GM12878 (cell line): ENCODE data around the gene KRT28. TPM values are rescaled to one million over a fixed set of nuclear protein-coding genes. Genes with fewer than 3 reads are reported as not detected.

Experiments used
- ATAC-seq: fragments of 200-7000 bp; cut with Tn5 transposase; 3 replicates; pipeline ENCODE4 v1.9.1; 2020; ENCODE audit warnings: mild to moderate bottlenecking, moderate library complexity
- BruUV-seq: library from RNA; stranded (reverse); fragments of 400-500 nt; replicated peaks from 2 replicates; lab custom pipeline; 2021; lab: Mats Ljungman, UMichigan
- CTCF ChIA-PET: fragments of 300-600 bp; sonication (Branson Sonifier 250); formaldehyde crosslinking; extraction: SDS; loops from one replicate; lab custom pipeline; 2021; ENCODE audit warnings: inconsistent platforms; lab: Yijun Ruan, JAX
- POLR2A ChIA-PET: fragments of 350-600 bp; formaldehyde crosslinking; extraction: SDS; loops from one replicate; lab custom pipeline; 2021; ENCODE audit warnings: inconsistent platforms; lab: Charles Lee
- RAD21 ChIA-PET: fragments of 300-600 bp; sonication (Branson Sonifier 250); formaldehyde crosslinking; loops from one replicate; lab custom pipeline; 2023; ENCODE audit warnings: antibody characterized with exemption; ENCODE audit not compliant: unreplicated experiment; lab: Charles Lee
- SMC1A ChIA-PET: fragments of 300-600 bp; sonication (Branson Sonifier 250); formaldehyde crosslinking; loops from one replicate; lab custom pipeline; 2023; ENCODE audit not compliant: unreplicated experiment, uncharacterized antibody; lab: Charles Lee
- DNase-seq: peaks from one replicate; pipeline ENCODE4 v3.0.0-alpha.2; 2011; ENCODE audit warnings: low read depth, low spot score
- FAIRE-seq: peaks from 3 replicates; lab custom pipeline; 2011; peaks lifted over from hg19 to GRCh38; lab: Jason Lieb, UNC
- H2AFZ ChIP-seq: 2 replicates; pipeline ENCODE4 v1.6.0; 2011; ENCODE audit warnings: low read depth, low read length, control low read depth; ENCODE audit not compliant: control insufficient read depth
- H3K27ac ChIP-seq: 2 replicates; pipeline ENCODE4 v1.5.1; 2011; ENCODE audit warnings: control low read depth; ENCODE audit not compliant: control insufficient read depth, insufficient read depth
- H3K27me3 ChIP-seq, 2 experiments: replicated peaks in 1 of 2; 2 replicates each; pipeline versions ENCODE4 v1.6.0 to v1.6.1; 2011; ENCODE audit warnings: low read length in 1 of 2; ENCODE audit not compliant: control insufficient read depth in 2 of 2, insufficient read depth in 2 of 2
- H3K36me3 ChIP-seq, 2 experiments: 2 replicates each; pipeline ENCODE4 v1.5.1; 2011; ENCODE audit warnings: low read length in 1 of 2; ENCODE audit not compliant: control insufficient read depth in 2 of 2, insufficient read depth in 2 of 2
- H3K4me1 ChIP-seq: 2 replicates; pipeline ENCODE4 v1.6.1; 2011; ENCODE audit warnings: mild to moderate bottlenecking, low read length, moderate library complexity, mixed read lengths; ENCODE audit not compliant: control insufficient read depth, insufficient read depth
- H3K4me2 ChIP-seq: 2 replicates; pipeline ENCODE4 v1.6.0; 2011; ENCODE audit warnings: control low read depth; ENCODE audit not compliant: control insufficient read depth, insufficient read depth
- H3K4me3 ChIP-seq: fragments of 200-600 bp; sonication (generic); 2 replicates; pipeline ENCODE4 v1.5.1; 2016
- H3K79me2 ChIP-seq: 2 replicates; pipeline ENCODE4 v1.6.0; 2011; ENCODE audit warnings: low read length; ENCODE audit not compliant: control insufficient read depth, insufficient read depth
- H3K9ac ChIP-seq: 2 replicates; pipeline ENCODE4 v1.8.0; 2011; ENCODE audit warnings: low read length, control low read depth, mixed read lengths; ENCODE audit not compliant: control insufficient read depth, insufficient read depth
- H3K9me3 ChIP-seq: replicated peaks from 3 replicates; pipeline ENCODE4 v1.5.1; 2011; ENCODE audit warnings: mild to moderate bottlenecking, low read length; ENCODE audit not compliant: control insufficient read depth, insufficient read depth
- H4K20me1 ChIP-seq: 2 replicates; pipeline ENCODE4 v1.6.0; 2011; ENCODE audit not compliant: control insufficient read depth, insufficient read depth
- BCL11A ChIP-seq: IDR thresholded peaks from 2 replicates; pipeline ENCODE4 v1.6.1; 2011; ENCODE audit warnings: low read depth, low read length
- E2F8 ChIP-seq: fragments of 450-650 bp; IDR thresholded peaks from 2 replicates; pipeline ENCODE4 v1.6.1; 2018; ENCODE audit warnings: mild to moderate bottlenecking, low read depth, moderate library complexity; ENCODE audit not compliant: partially characterized antibody
- IRF3 ChIP-seq: fragments of 450-650 bp; IDR thresholded peaks from 2 replicates; pipeline ENCODE4 v1.6.1; 2014; ENCODE audit warnings: mild to moderate bottlenecking
- MEF2B ChIP-seq: fragments of 450-650 bp; IDR thresholded peaks from 2 replicates; pipeline ENCODE4 v1.6.1; 2018; ENCODE audit warnings: mild to moderate bottlenecking, moderate library complexity; ENCODE audit not compliant: partially characterized antibody, poor library complexity, severe bottlenecking
- TCF3 ChIP-seq: IDR thresholded peaks from 2 replicates; pipeline ENCODE4 v1.6.1; 2012; ENCODE audit warnings: low read depth, mild to moderate bottlenecking, low read length, borderline replicate concordance; ENCODE audit not compliant: insufficient read depth
- ZSCAN29 ChIP-seq: fragments of 450-650 bp; IDR thresholded peaks from 2 replicates; pipeline ENCODE4 v1.6.1; 2017; ENCODE audit warnings: mild to moderate bottlenecking, moderate library complexity
- WGBS: methylation state at CpG from one replicate; pipeline ENCODE4 v1.1.6; 2016; ENCODE audit warnings: low lambda C conversion rate; ENCODE audit not compliant: insufficient replicate concordance, insufficient coverage; ENCODE audit errors: missing lambda C conversion rate; 5-methylcytosine and 5-hydroxymethylcytosine counted together
- in situ Hi-C: fragments of 300-500 bp; cut with MboI; formaldehyde crosslinking; loops from 9 replicates; pipeline ENCODE4 v1.14.3; 2018; ENCODE audit warnings: mixed read lengths
- intact Hi-C: fragments of 100-400 bp; cut with micrococcal nuclease; formaldehyde crosslinking; loops from one replicate; pipeline ENCODE4 v1.14.2; 2022; ENCODE audit not compliant: unreplicated experiment
- polyA plus RNA-seq, 11 experiments: library from polyadenylated mRNA; depleted of rRNA in 4 of 11; unstranded in 6 of 11; stranded (reverse) in 5 of 11; fragments of >200 nt; fragmentation: Nextera tagmentation in 4 of 11; fragmentation: Illumina TruSeq in 1 of 11; extraction: Ambion mirVana in 4 of 11; extraction: Trizol in 1 of 11; gene quantifications; 1 replicate in 1 of 11; 2 replicates in 10 of 11; pipeline versions ENCODE4 v1.2.1 to v1.2.3, GENCODE V29; 2011 to 2016; ENCODE audit warnings: inconsistent platforms in 2 of 11, missing spikeins in 2 of 11, low read depth in 1 of 11
- total RNA-seq, 4 experiments: library from RNA; depleted of rRNA in 3 of 4; stranded (reverse); fragments of >200 nt in 3 of 4; fragmentation: Illumina TruSeq in 1 of 4; extraction: Trizol in 1 of 4; gene quantifications; 2 replicates each; pipeline versions ENCODE4 v1.2.1 to v1.2.3, GENCODE V29; 2013 to 2021

The KRT28 gene
- total and polyA plus RNA-seq, 10 of the 15 experiments (the other 5 are each of a cell fraction or from before 2014, with no cell fraction given): not detected

GRCh38 chr17:40825599-40825998, 25.8 kb upstream of the KRT28 start:
- Histone ChIP-seq H3K79me2 (no peaks in the 10 kb centered on the region), H3K9me3 (no peaks in the 10 kb centered on the region), H3K9ac (no peak overlapping the region), H3K4me3 (no peak overlapping the region), H3K4me1 (peaks cover 4% of the 10 kb centered on the region; the same call in 1 of the 2 replicates), H3K4me2 (no peak overlapping the region), H2AFZ (no peak overlapping the region), H3K36me3 (no peaks in the 10 kb centered on the region), H3K27me3 (no peaks in the 10 kb centered on the region), H3K27ac (no peak overlapping the region), H4K20me1 (no peaks in the 10 kb centered on the region)
- no TSS peak for BruUV-seq
- FAIRE-seq: no peak
- WGBS: 96% methylated on average over 2 of the region's 2 CpGs
- no peak for ATAC-seq
- in situ Hi-C loops: no loop called here
- ChIA-PET POLR2A (no interaction called here), RAD21 (no interaction called here), SMC1A (no interaction called here), CTCF (interaction anchor here (2.0 kb wide), 1 partner anchor 823 kb away, joined by 8 read pairs; no protein-coding TSS in a partner anchor)
- TF ChIP-seq TCF3 (no peak), MEF2B (no peak), ZSCAN29 (no peak), BCL11A (no peak), E2F8 (no peak), IRF3 (no peak)
- intact Hi-C loops: no loop called here
- DNase-seq: no peak
